Ecto neural progenitor cell (in vitro differentiated cells): Measurements from ENCODE around the gene ING1.

Experiments used
- DNase-seq: peaks from one replicate; pipeline ENCODE4 v3.0.0-alpha.2; 2018; ENCODE audit warnings: low spot score

ING1 gene

GRCh38 chr13:110772091-110772984, 58.8 kb downstream of the ING1 start:
- DNase-seq, result no peak
